GM23248 (cell line): ENCODE data around the gene CDC7.

ENCODE experiments used
- EZH2 ChIP-seq: fragments of 200-600 bp; sonication (generic); IDR thresholded peaks from 2 replicates; pipeline ENCODE4 v1.6.1; 2018; ENCODE audit warnings: antibody characterized with exemption, mild to moderate bottlenecking; ENCODE audit not compliant: insufficient read depth, poor library complexity, severe bottlenecking
- EZH2phosphoT487 ChIP-seq: fragments of 200-600 bp; sonication (generic); IDR thresholded peaks from 2 replicates; pipeline ENCODE4 v1.6.1; 2018; ENCODE audit warnings: antibody characterized with exemption, moderate library complexity, mild to moderate bottlenecking, low read depth; ENCODE audit not compliant: insufficient read depth

DNA sequence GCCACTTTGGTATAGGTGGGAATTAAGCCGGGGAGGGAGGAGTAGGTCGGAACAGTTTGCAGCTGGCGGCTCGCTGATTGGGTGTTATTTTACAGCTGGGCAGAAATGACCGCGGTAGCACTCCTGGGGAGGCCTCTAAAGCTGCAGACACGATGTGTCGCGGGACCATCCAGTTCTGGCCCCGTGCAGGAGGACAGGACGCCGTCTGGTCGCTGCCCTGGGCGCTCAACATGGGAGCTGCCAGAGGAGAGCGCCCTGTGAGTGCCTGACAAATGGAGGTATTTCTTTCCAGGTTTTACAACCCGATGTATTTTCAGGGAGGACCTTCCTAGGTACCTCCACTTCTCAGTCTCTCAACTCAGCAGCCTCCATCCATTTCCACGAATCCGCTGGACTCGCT is 46.2 kb downstream of the CDC7 start:
- TF ChIP-seq EZH2: no peak
- no peak for TF ChIP-seq EZH2phosphoT487
